GM12864 (cell line): Measurements from ENCODE around the gene PKP1.

Source experiments
- DNase-seq: peaks from one replicate; pipeline ENCODE4 v3.0.0-alpha.2; 2011; ENCODE audit warnings: low read depth
- H3K4me3 ChIP-seq: 2 replicates; pipeline ENCODE4 v1.5.1; 2011; ENCODE audit warnings: mild to moderate bottlenecking, low read depth, low read length, control low read depth
- TF ChIP-seq, protein P1 (sequence below): IDR thresholded peaks from 2 replicates; pipeline ENCODE4 v1.5.1; 2011; ENCODE audit warnings: low read depth, mild to moderate bottlenecking, moderate library complexity, low read length, control low read depth, inconsistent platforms; ENCODE audit errors: missing control alignments

PKP1 gene

DNA sequence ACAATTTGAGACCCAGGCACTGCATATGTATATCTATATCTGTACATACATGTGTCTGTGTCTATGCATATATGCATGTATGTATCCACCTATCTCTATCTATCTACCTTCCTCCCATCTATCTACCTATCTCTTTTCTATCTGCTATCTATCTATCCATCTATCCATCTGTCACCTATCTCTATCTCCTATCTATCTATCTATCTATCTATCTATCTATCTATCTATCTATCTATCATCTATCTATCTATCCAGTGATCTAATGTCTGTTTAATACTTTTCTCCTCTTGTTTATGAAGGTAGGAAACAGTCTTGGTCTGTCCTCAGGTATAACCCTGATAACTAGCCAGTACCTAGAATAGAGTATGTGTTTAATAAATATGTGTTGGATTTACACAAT, 68.3 kb downstream of the PKP1 start:
- TF ChIP-seq, protein P1, sequence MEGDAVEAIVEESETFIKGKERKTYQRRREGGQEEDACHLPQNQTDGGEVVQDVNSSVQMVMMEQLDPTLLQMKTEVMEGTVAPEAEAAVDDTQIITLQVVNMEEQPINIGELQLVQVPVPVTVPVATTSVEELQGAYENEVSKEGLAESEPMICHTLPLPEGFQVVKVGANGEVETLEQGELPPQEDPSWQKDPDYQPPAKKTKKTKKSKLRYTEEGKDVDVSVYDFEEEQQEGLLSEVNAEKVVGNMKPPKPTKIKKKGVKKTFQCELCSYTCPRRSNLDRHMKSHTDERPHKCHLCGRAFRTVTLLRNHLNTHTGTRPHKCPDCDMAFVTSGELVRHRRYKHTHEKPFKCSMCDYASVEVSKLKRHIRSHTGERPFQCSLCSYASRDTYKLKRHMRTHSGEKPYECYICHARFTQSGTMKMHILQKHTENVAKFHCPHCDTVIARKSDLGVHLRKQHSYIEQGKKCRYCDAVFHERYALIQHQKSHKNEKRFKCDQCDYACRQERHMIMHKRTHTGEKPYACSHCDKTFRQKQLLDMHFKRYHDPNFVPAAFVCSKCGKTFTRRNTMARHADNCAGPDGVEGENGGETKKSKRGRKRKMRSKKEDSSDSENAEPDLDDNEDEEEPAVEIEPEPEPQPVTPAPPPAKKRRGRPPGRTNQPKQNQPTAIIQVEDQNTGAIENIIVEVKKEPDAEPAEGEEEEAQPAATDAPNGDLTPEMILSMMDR, result no peak
- DNase-seq, result no peak
- H3K4me3 ChIP-seq, result no peak overlapping the region

DNA sequence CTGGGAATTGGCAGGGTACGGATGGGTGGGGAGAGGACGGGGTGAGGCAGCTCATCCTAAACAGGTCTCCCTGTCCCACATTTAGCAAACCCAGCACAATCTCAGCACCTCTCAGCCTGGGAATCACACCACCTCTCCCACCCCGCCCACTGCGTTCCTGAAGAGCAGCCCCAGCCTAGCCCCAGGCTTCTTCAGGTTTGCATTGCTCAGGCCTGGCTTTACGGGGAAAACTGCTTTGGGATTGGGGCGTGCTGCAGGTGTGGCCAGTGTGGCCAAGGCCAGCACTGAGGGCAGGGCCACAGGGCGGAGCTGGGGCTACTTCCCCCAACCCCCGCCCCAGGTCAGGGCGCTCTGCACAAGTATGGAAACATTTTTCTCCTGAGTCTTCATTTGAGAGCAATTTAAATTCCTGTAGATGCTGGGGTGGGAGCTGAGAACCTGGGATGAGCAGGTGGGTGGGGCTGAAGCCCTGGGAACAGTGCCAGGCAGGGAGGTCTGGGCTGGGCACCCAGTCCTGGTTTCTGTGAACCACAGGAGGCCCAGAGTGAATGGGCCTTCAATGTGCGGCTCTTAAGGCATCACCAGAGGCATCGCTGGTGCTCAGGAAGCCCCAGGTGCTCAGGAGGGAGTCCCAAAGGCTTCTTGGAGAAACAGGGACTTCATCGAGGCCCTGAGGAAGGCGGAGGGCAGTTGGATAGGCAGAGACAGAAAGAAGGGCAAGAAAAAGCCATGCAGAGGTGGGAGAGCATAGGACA, 70.1 kb downstream of the PKP1 start:
- no peak for DNase-seq
- TF ChIP-seq, protein P1, result no peak
- H3K4me3 ChIP-seq, result no peak overlapping the region

DNA sequence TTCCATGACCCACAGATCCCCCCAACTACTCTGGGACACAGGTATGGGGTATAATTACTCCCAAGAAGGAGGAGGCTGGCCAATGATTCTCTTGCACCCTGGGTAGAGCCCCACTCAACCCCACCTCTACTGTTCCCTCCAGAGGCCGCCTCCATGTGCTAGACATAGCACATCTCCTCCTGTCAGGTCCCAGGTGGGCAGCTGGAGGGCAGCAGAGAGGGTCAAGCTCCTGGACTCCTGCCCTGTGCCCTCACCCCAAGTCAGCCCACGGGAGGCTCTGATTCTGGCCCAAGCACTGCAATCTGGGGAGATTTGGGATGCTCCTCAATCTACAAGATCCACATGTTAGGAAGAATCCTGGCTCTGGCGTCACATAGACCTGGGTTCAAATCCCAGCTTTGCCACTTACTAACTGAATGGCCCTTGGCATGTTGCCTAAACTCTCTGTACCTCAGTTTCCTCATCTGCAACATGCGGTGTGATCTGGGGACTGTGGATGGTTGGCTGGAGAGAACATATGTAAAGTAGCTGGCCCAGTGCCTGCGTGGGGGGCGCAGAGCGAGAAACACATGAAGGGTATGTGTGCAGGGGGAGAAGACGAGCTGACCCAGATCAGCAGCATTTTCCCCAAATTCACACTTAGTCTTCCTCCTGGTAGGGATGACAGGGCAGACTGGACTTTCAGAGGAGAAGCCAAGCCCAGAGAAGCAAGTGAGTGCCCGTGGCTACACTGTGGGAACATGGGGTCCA, 71.0 kb downstream of the PKP1 start:
- TF ChIP-seq, protein P1, result no peak
- no peak overlapping the region for H3K4me3 ChIP-seq
- no peak for DNase-seq

DNA sequence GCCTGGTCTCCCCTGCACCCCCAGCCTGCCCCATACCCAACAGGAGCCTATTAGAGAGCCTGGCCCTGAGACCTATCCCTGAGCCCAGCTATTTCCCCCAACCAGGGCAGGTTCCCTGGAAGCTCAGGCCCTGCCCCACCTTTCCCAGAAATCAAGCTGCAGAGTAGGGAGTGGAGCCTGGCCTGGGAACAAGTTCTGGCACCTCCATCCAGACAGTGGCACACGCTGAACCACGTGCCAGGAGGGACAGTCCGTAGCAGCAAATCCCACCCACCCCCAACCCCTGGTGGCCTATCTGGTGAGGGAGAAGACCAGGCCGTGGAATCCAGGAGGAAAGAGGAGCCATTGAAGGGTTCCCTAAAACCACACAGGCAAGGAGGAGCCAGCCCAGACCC, 71.6 kb downstream of the PKP1 start:
- no peak overlapping the region for H3K4me3 ChIP-seq
- no peak for DNase-seq
- TF ChIP-seq, protein P1, result no peak

DNA sequence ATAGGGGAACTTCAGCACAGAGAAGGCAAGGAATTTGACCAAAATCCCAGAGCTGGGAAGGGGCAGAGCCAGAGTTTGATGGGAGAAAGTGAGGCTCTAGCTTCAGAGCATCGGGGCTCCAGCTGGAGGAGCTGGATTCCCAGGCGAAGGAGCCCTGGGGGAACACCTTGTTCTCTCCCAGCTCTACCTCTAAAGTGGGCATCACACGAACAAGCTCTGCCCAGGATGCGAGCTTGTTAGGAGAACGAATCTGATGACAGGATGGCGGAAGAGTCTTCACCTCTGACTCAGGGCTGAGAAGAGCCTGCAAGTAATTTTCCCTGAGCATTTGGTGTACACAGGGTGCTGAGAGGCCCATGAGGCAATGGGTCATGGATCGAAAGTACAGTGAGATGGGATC, 72.2 kb downstream of the PKP1 start:
- TF ChIP-seq, protein P1, result no peak
- no peak for DNase-seq
- H3K4me3 ChIP-seq, result no peak overlapping the region

DNA sequence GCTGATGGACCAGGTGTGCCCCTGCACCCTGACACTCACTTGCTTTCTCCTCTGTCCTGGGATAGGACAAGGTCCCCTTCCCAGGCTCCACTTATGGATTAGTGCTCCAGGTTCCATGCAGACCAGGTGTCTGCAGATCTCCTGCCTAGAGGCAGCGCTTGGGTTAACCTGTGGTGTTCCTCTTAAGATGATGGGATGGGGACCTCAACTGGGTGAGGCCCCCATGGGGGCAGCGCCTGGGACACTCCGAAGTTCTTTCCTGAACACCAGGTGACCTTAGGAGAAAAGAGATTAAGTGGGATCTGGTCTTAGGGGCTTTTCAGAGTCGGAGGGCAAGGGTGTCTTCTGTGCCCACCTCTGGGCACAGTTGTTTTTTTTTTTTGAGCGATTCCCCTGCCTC, 72.9 kb downstream of the PKP1 start:
- no peak overlapping the region for H3K4me3 ChIP-seq
- no peak for DNase-seq
- TF ChIP-seq, protein P1, result no peak
